ENCODE data around the gene TYRO3. TPM values are rescaled to one million over a fixed set of nuclear protein-coding genes. Genes with fewer than 3 reads are reported as not detected.

TYRO3 gene
- total RNA-seq, 1 donor from 2014 or later: 17.3 TPM

DNA sequence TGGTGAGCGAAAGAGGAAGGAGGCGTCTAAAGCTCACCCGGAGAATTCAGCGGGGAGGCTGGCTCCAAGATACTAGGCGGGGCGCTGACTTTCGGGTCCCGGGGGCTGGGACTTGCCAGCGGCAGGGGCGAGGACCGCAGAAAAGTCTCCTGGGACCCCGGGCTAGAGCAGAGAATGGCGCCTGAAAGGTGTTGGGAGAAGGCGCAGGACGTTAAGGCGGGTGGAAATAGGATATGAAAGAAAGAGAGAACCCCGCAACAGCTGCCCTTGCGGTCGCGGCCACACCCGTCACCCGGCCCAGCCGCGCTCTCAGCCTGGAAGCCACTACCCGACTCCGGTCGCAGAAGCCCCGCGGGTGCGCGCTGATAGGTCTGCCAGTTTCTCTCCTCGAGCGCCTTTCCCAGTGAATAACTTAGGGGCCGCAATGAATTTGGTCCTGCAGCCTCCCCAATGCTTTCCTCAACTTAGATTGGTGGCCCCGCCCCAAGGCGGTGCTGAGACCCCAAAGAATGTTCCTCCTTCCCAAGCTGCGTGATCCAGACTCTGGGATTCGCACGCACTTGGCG, 46.0 kb upstream of the TYRO3 start:
- Histone ChIP-seq H3K36me3 (no peaks in the 10 kb centered on the region), H3K27ac (peak overlapping the region; percentile 51), H3K27me3 (ENCODE audit: low read depth) (peaks cover 36% of the 10 kb centered on the region), H3K4me3 (peak overlapping the region; percentile 56), H3K4me1 (peaks cover 30% of the 10 kb centered on the region), H3K9me3 (no peaks in the 10 kb centered on the region)
- TF ChIP-seq, protein P1, sequence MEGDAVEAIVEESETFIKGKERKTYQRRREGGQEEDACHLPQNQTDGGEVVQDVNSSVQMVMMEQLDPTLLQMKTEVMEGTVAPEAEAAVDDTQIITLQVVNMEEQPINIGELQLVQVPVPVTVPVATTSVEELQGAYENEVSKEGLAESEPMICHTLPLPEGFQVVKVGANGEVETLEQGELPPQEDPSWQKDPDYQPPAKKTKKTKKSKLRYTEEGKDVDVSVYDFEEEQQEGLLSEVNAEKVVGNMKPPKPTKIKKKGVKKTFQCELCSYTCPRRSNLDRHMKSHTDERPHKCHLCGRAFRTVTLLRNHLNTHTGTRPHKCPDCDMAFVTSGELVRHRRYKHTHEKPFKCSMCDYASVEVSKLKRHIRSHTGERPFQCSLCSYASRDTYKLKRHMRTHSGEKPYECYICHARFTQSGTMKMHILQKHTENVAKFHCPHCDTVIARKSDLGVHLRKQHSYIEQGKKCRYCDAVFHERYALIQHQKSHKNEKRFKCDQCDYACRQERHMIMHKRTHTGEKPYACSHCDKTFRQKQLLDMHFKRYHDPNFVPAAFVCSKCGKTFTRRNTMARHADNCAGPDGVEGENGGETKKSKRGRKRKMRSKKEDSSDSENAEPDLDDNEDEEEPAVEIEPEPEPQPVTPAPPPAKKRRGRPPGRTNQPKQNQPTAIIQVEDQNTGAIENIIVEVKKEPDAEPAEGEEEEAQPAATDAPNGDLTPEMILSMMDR (IDR thresholded peaks at IDR 0.05): no peak
- peak; percentile 53 to 60 for ATAC-seq
- intact Hi-C loops (cut with DNase I): no loop called here
- DNase-seq: no peak

DNA sequence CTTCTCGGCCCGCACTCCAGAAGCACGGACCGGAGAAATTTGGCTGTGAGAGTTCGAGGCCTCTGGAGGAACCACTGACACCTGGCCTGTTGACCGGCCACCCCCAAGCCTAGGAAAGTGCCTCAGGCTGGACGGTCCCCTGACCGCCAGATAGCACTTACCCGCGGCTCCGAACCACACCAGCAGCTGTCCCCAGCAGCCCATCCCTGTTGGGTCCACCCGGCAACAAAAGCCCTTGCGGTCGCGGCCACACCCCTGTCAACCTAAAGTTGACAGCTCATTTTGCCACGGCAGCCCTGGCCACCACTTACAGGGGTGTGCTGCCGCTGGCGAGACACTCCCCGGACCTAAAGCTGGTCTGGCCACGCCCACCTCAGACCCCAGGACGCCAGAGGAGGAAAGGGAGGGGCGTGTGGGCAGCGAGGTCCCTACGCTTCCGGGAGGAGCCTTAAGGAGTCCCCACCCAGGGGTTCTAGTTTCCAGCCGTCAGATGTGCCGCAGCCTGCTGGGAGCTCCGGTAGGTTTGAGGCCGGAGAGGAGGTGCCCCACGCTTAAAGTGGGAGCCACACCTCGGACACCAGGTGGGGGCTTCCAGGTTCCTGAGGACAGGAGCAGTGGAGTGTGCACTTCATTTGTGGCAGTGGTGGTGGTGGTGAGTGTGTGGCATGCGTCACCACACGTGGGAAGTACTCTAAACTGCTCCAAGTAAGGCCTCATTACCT, 45.3 kb upstream of the TYRO3 start, which contains the start of gene LTK:
TSS of gene LTK (minus strand) at position 322 of the 722 bp plus-strand sequence. CDS start at position 204, 118 bp downstream.
- Histone ChIP-seq H3K4me3 (peak within 1 kb of the TSS; percentile 56), H3K4me1 (peaks cover 30% of the 10 kb centered on the region), H3K27me3 (ENCODE audit: low read depth) (peaks cover 36% of the 10 kb centered on the region), H3K9me3 (no peaks in the 10 kb centered on the region), H3K27ac (peak within 1 kb of the TSS; percentile 51), H3K36me3 (no peaks in the 10 kb centered on the region)
- intact Hi-C loops (cut with DNase I): no loop called here
- TF ChIP-seq, protein P1 (IDR thresholded peaks at IDR 0.05): no peak
- ATAC-seq: peak; percentile 27 to 41
- peak; percentile 62 for DNase-seq

DNA sequence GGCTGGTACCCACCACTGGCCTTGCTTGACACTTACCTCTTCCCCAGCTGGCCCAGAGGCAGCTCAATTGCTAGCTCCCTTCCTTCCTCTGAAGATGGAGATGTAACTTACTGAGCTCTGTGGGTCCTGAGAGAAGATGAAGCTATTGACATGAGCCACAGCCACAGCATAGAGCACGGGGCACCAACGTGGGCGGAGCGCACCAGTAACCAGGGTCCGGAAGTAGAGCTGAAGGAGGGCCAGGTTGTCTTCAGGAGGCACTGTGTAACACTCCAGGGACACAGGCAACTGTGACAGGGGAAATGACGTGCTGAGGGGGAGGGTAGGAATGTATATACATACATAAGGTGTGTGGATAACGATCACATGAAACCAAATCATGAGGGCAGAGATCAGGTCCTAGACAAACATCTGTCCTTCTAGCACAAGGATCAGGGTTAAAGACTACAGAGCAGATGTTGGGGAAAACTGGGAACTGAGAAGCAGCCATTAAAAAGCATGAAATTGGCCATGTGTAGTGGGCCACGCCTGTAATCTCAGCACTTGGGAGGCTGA, 41.0 kb upstream of the TYRO3 start:
- Histone ChIP-seq H3K4me3 (no peak overlapping the region), H3K4me1 (peaks cover 14% of the 10 kb centered on the region), H3K27ac (no peak overlapping the region), H3K9me3 (no peaks in the 10 kb centered on the region), H3K36me3 (peaks cover 7% of the 10 kb centered on the region), H3K27me3 (ENCODE audit: low read depth) (peaks cover 9% of the 10 kb centered on the region)
- no peak for ATAC-seq
- TF ChIP-seq, protein P1 (IDR thresholded peaks at IDR 0.05): no peak
- no peak for DNase-seq
- intact Hi-C loops (cut with DNase I): no loop called here

DNA sequence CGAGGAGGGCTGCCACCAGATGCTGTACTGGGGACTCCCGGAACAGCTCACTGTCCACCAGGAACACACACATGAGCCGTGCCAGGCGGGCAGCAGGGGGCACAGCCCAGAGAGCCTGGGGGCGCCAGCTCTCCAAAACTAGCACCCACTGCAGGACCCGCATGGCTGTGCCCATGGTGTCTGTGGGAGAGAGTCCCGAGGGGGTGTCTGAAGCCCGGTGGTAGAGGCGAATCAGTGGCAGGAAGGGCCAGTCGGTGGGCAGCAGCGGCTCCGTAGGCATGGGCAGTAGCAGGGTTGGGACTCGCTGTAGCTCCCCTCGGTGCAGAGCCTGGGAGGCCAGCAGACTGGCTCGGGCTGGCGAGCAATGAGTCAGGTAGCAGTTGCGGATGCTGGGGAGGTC, 38.4 kb upstream of the TYRO3 start:
- no peak overlapping the region for H3K27ac ChIP-seq
- ATAC-seq: peak in 1 of 2 donors; percentile 24
- H3K36me3 ChIP-seq: peaks cover 19% of the 10 kb centered on the region
- H3K4me3 ChIP-seq: no peak overlapping the region
- H3K9me3 ChIP-seq: no peaks in the 10 kb centered on the region
- H3K4me1 ChIP-seq: no peaks in the 10 kb centered on the region
- intact Hi-C loops (cut with DNase I): no loop called here
- H3K27me3 ChIP-seq (ENCODE audit: low read depth): no peaks in the 10 kb centered on the region
- DNase-seq: no peak
- TF ChIP-seq, protein P1 (IDR thresholded peaks at IDR 0.05): no peak

DNA sequence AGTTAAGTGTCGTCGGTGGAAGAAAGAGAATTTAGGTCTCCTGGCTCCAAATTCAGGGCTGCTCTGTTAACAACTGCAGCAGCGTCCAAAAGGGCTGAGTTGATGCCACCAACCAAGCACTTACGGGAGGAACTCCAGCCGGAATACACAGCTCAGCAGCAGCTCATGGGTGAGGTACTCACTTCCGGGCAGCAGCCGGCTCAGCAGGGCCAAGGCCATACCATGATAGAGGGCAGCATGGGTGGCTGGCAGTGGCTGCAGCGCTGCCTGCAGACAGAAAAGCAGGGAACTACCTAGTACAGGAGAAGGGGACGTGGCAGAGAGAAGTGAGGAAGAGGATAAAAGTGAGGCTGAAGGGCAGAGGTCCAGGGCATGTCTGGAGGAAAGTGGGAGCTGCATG, 37.4 kb upstream of the TYRO3 start:
- intact Hi-C loops (cut with DNase I): no loop called here

More for the DNA sequence above, 37.4 kb upstream of the TYRO3 start:
- peaks cover 28% of the 10 kb centered on the region for H3K36me3 ChIP-seq
- no peaks in the 10 kb centered on the region for H3K4me1 ChIP-seq
- H3K4me3 ChIP-seq: no peak overlapping the region
- DNase-seq (no peak), ATAC-seq (no peak)
- TF ChIP-seq, protein P1 (IDR thresholded peaks at IDR 0.05): no peak
- no peaks in the 10 kb centered on the region for H3K9me3 ChIP-seq
- H3K27me3 ChIP-seq (ENCODE audit: low read depth): no peaks in the 10 kb centered on the region
- H3K27ac ChIP-seq: no peak overlapping the region
